Endothelial cell of umbilical vein (primary cell): ENCODE data around the gene UBR3. TPM values are rescaled to one million over a fixed set of nuclear protein-coding genes. Genes with fewer than 3 reads are reported as not detected.

ENCODE experiments used
- BruUV-seq: library from RNA; stranded (reverse); fragments of 400-500 nt; replicated peaks from 2 replicates; lab custom pipeline; 2021; lab: Mats Ljungman, UMichigan
- CTCF ChIA-PET: fragments of 300-600, 350-600 bp; sonication (Branson Sonifier 250); formaldehyde crosslinking; loops from one replicate; lab custom pipeline; 2021; ENCODE audit warnings: antibody characterized with exemption, inconsistent platforms; lab: Charles Lee
- POLR2A ChIA-PET: fragments of 300-600, 350-600 bp; sonication (Branson Sonifier 250); formaldehyde crosslinking; loops from one replicate; lab custom pipeline; 2021; ENCODE audit warnings: antibody characterized with exemption, inconsistent platforms; lab: Charles Lee
- DNase-seq: peaks from one replicate; pipeline ENCODE4 v3.0.0-alpha.2; 2011; ENCODE audit warnings: low read depth, low spot score
- FAIRE-seq: peaks from 2 replicates; lab custom pipeline; 2011; peaks lifted over from hg19 to GRCh38; lab: Jason Lieb, UNC
- H2AFZ ChIP-seq: 2 replicates; pipeline ENCODE4 v1.6.0; 2012; ENCODE audit warnings: low read depth, low read length, control low read depth, inconsistent platforms
- H3K27ac ChIP-seq: 2 replicates; pipeline ENCODE4 v1.5.1; 2011; ENCODE audit warnings: low read depth, mild to moderate bottlenecking, control low read depth, low read length, moderate library complexity; ENCODE audit not compliant: insufficient read depth
- H3K27me3 ChIP-seq, 2 experiments: 2 replicates each; pipeline versions ENCODE4 v1.6.0 to v1.6.1; 2011; ENCODE audit warnings: low read length in 2 of 2, mixed read lengths in 1 of 2; ENCODE audit not compliant: control insufficient read depth in 2 of 2, insufficient read depth in 2 of 2
- H3K36me3 ChIP-seq, 2 experiments: 2 replicates in 1 of 2; 3 replicates in 1 of 2; pipeline ENCODE4 v1.5.1; 2011; ENCODE audit warnings: low read length in 2 of 2, mild to moderate bottlenecking in 1 of 2, moderate library complexity in 1 of 2; ENCODE audit not compliant: control insufficient read depth in 2 of 2, insufficient read depth in 2 of 2; ENCODE audit errors: extremely low read depth in 1 of 2
- H3K4me1 ChIP-seq: 3 replicates; pipeline ENCODE4 v1.5.1; 2011; ENCODE audit warnings: mild to moderate bottlenecking, low read length; ENCODE audit not compliant: control insufficient read depth, insufficient read depth; ENCODE audit errors: extremely low read depth
- H3K4me2 ChIP-seq: 2 replicates; pipeline ENCODE4 v1.6.1; 2011; ENCODE audit warnings: low read length, control low read depth, mixed read lengths; ENCODE audit not compliant: insufficient read depth
- H3K4me3 ChIP-seq, 3 experiments: fragments of 200-600 bp in 1 of 3; sonication (generic), shearing (Covaris generic) in 1 of 3; replicated peaks in 1 of 3; 2 replicates each; pipeline ENCODE4 v1.5.1; 2011 to 2016; ENCODE audit warnings: control low read depth in 3 of 3, low read length in 3 of 3, mild to moderate bottlenecking in 2 of 3, inconsistent platforms in 1 of 3, low read depth in 1 of 3, moderate library complexity in 1 of 3; ENCODE audit not compliant: insufficient read depth in 1 of 3
- H3K79me2 ChIP-seq: 2 replicates; pipeline ENCODE4 v1.6.0; 2012; ENCODE audit warnings: low read length, inconsistent platforms; ENCODE audit not compliant: control insufficient read depth, insufficient read depth
- H3K9ac ChIP-seq: replicated peaks from 2 replicates; pipeline ENCODE3; 2011; ENCODE audit warnings: low read length, control low read depth; ENCODE audit not compliant: insufficient read depth; ENCODE audit errors: extremely low read depth
- H3K9me1 ChIP-seq: replicated peaks from 3 replicates; pipeline ENCODE4 v1.6.0; 2011; ENCODE audit warnings: mild to moderate bottlenecking, low read length; ENCODE audit not compliant: control insufficient read depth, insufficient read depth; ENCODE audit errors: extremely low read depth
- H3K9me3 ChIP-seq: replicated peaks from 2 replicates; pipeline ENCODE4 v1.5.1; 2012; ENCODE audit warnings: low read length, inconsistent platforms; ENCODE audit not compliant: control insufficient read depth, insufficient read depth
- H4K20me1 ChIP-seq: replicated peaks from 2 replicates; pipeline ENCODE3; 2011; ENCODE audit warnings: mild to moderate bottlenecking, low read length; ENCODE audit not compliant: control insufficient read depth, insufficient read depth; ENCODE audit errors: extremely low read depth
- EZH2 ChIP-seq: IDR thresholded peaks from 2 replicates; pipeline ENCODE4 v1.6.1; 2012; ENCODE audit warnings: borderline replicate concordance, low read depth, mild to moderate bottlenecking, moderate library complexity, low read length, inconsistent platforms; ENCODE audit not compliant: severe bottlenecking
- FOS ChIP-seq: IDR thresholded peaks from 2 replicates; pipeline ENCODE4 v1.6.1; 2011; ENCODE audit warnings: mild to moderate bottlenecking, low read length, moderate library complexity, borderline replicate concordance; ENCODE audit not compliant: insufficient read depth
- GATA2 ChIP-seq: IDR thresholded peaks from 2 replicates; pipeline ENCODE4 v1.7.0; 2011; ENCODE audit warnings: low read depth, mild to moderate bottlenecking, moderate library complexity, mixed read lengths, low read length; ENCODE audit not compliant: insufficient read length, insufficient read depth
- JUN ChIP-seq: IDR thresholded peaks from 2 replicates; pipeline ENCODE4 v1.6.1; 2011; ENCODE audit warnings: borderline replicate concordance, low read depth; ENCODE audit not compliant: insufficient read length, insufficient read depth
- MYC ChIP-seq: IDR thresholded peaks from one replicate; pipeline ENCODE4 v1.6.1; 2011; ENCODE audit warnings: mild to moderate bottlenecking, low read depth, low read length
- POLR2A ChIP-seq: IDR thresholded peaks from 2 replicates; pipeline ENCODE4 v1.6.1; 2012; ENCODE audit warnings: low read depth, mild to moderate bottlenecking, control low read depth, low read length
- POLR2AphosphoS5 ChIP-seq: IDR thresholded peaks from 2 replicates; pipeline ENCODE4 v1.6.1; 2012; ENCODE audit warnings: low read depth, mild to moderate bottlenecking, control low read depth, low read length, moderate library complexity; ENCODE audit not compliant: insufficient read depth
- dilution Hi-C: fragments of 300-500 bp; cut with MboI; formaldehyde crosslinking; loops from one replicate; pipeline ENCODE4 v1.15.0; 2019; ENCODE audit warnings: low sequenced_read_pairs; ENCODE audit not compliant: extremely low pct_ligation_motif_present
- intact Hi-C: fragments of 100-400 bp; cut with micrococcal nuclease; formaldehyde crosslinking; loops from one replicate; pipeline ENCODE4 v1.10.0; 2022
- polyA plus RNA-seq, 4 experiments: library from polyadenylated mRNA; depleted of rRNA in 3 of 4; stranded (reverse) in 3 of 4; unstranded in 1 of 4; fragments of >200 nt; gene quantifications; 2 replicates each; pipeline versions ENCODE4 v1.2.1 to v1.2.3, GENCODE V29; 2011 to 2012; ENCODE audit warnings: missing spikeins in 1 of 4
- total RNA-seq: library from RNA; stranded (reverse); gene quantifications from 2 replicates; pipeline ENCODE4 v1.2.3, GENCODE V29; 2021
- TF ChIP-seq, protein P1 (sequence below), 2 donors: IDR thresholded peaks; 1 replicate in 1 of 2; 2 replicates in 1 of 2; pipeline ENCODE4 v1.5.1; 2011; ENCODE audit warnings: low read length in 2 of 2, mild to moderate bottlenecking in 2 of 2, moderate library complexity in 2 of 2, control low read depth in 1 of 2, inconsistent platforms in 1 of 2, low read depth in 1 of 2; ENCODE audit not compliant: insufficient read depth in 1 of 2; ENCODE audit errors: extremely low read depth in 1 of 2
- TF ChIP-seq, protein P2 (sequence below): IDR thresholded peaks from 2 replicates; pipeline ENCODE4 v1.6.1; 2011; ENCODE audit not compliant: insufficient read depth, insufficient read length

The UBR3 gene
- total and polyA plus RNA-seq, 2 donors (not counting 3 experiments of a cell fraction or from before 2014, with no cell fraction given): 5.3 to 27.5 TPM

DNA sequence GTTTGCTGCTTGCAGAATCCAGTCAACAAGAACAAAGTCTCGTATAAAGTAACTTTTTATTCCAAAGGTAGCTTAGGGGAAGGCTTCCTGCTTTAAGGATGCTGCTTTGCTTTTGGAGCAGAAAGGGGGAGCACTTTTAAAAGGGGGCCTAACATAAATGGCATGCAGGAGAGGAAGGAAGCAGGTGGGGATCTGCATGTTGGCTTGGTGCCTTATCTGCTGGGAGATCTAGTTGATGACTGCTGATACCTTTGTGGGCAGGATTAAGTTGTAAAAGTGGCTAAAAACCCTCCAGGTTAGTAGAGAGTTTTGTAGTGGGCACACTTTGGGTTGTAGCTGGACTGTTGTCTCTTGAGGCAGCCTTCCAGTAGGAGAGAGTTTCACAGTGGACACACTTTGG lies 22.5 kb downstream of the UBR3 start:
- Histone ChIP-seq H3K79me2 (peaks cover 40% of the 10 kb centered on the region), H3K9ac (no peak overlapping the region), H3K9me1 (no peaks in the 10 kb centered on the region), H3K4me3 (no peak overlapping the region), H4K20me1 (no peaks in the 10 kb centered on the region), H3K4me1 (no peaks in the 10 kb centered on the region), H3K9me3 (no peaks in the 10 kb centered on the region), H3K4me2 (no peak overlapping the region), H3K27me3 (no peaks in the 10 kb centered on the region), H3K27ac (no peak overlapping the region), H3K36me3 (no peaks in the 10 kb centered on the region), H2AFZ (no peak overlapping the region)
- dilution Hi-C loops: no loop called here
- intact Hi-C loops: no loop called here
- POLR2A ChIA-PET: no interaction called here
- no peak for TF ChIP-seq MYC
- peak; percentile 24 for TF ChIP-seq GATA2
- CTCF ChIA-PET: interaction anchor here (0.6 kb wide), 1 partner anchor 16 kb away, joined by 3 read pairs; no protein-coding TSS in a partner anchor
- DNase-seq (no peak), FAIRE-seq (no peak)
- BruUV-seq: no TSS peak

- Histone ChIP-seq H2AFZ (no peak overlapping the region), H3K9me3 (no peaks in the 10 kb centered on the region), H3K4me3 (no peak overlapping the region), H3K4me2 (no peak overlapping the region), H3K27ac (no peak overlapping the region), H3K9ac (no peak overlapping the region), H3K27me3 (no peaks in the 10 kb centered on the region), H3K9me1 (no peaks in the 10 kb centered on the region), H3K79me2 (peaks cover 26% of the 10 kb centered on the region), H3K4me1 (no peaks in the 10 kb centered on the region), H3K36me3 (no peaks in the 10 kb centered on the region), H4K20me1 (no peaks in the 10 kb centered on the region)
- FAIRE-seq: no peak
- BruUV-seq: no TSS peak
- POLR2A ChIA-PET: interaction anchor here (0.7 kb wide), 1 partner anchor 11 kb away, joined by 3 read pairs; no protein-coding TSS in a partner anchor
- dilution Hi-C loops (no loop called here), intact Hi-C loops (no loop called here)
- no peak for DNase-seq
- CTCF ChIA-PET: interaction anchor here (0.7 to 1.3 kb wide), 3 partner anchors 9 to 517 kb away, joined by 3 to 4 read pairs (median 3); partner anchors contain the start of gene UBR3
- TF ChIP-seq POLR2A: no peak
- TF ChIP-seq MYC: no peak
- TF ChIP-seq, protein P1, sequence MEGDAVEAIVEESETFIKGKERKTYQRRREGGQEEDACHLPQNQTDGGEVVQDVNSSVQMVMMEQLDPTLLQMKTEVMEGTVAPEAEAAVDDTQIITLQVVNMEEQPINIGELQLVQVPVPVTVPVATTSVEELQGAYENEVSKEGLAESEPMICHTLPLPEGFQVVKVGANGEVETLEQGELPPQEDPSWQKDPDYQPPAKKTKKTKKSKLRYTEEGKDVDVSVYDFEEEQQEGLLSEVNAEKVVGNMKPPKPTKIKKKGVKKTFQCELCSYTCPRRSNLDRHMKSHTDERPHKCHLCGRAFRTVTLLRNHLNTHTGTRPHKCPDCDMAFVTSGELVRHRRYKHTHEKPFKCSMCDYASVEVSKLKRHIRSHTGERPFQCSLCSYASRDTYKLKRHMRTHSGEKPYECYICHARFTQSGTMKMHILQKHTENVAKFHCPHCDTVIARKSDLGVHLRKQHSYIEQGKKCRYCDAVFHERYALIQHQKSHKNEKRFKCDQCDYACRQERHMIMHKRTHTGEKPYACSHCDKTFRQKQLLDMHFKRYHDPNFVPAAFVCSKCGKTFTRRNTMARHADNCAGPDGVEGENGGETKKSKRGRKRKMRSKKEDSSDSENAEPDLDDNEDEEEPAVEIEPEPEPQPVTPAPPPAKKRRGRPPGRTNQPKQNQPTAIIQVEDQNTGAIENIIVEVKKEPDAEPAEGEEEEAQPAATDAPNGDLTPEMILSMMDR (IDR thresholded peaks at IDR 0.05; ENCODE audit: extremely low read depth in 1 of 2, insufficient read depth in 1 of 2, low read depth in 1 of 2, low read length in 2 of 2): no peak
- TF ChIP-seq EZH2: no peak
- no peak for TF ChIP-seq JUN
- TF ChIP-seq, protein P2, sequence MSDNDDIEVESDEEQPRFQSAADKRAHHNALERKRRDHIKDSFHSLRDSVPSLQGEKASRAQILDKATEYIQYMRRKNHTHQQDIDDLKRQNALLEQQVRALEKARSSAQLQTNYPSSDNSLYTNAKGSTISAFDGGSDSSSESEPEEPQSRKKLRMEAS: no peak
- TF ChIP-seq POLR2AphosphoS5: no peak
- no peak for TF ChIP-seq FOS
- no peak for TF ChIP-seq GATA2
These were observed 25.9 kb downstream of the UBR3 start for GRCh38 chr2:169853041-169853668.
